NCI-H2196 (cell line): ENCODE measurements around the gene KCTD8.

Experiments
- DNase-seq: peaks from one replicate; lab custom pipeline; 2025; ENCODE audit not compliant: unreplicated experiment; lab: John Stamatoyannopoulos, UW

Gene KCTD8

DNA sequence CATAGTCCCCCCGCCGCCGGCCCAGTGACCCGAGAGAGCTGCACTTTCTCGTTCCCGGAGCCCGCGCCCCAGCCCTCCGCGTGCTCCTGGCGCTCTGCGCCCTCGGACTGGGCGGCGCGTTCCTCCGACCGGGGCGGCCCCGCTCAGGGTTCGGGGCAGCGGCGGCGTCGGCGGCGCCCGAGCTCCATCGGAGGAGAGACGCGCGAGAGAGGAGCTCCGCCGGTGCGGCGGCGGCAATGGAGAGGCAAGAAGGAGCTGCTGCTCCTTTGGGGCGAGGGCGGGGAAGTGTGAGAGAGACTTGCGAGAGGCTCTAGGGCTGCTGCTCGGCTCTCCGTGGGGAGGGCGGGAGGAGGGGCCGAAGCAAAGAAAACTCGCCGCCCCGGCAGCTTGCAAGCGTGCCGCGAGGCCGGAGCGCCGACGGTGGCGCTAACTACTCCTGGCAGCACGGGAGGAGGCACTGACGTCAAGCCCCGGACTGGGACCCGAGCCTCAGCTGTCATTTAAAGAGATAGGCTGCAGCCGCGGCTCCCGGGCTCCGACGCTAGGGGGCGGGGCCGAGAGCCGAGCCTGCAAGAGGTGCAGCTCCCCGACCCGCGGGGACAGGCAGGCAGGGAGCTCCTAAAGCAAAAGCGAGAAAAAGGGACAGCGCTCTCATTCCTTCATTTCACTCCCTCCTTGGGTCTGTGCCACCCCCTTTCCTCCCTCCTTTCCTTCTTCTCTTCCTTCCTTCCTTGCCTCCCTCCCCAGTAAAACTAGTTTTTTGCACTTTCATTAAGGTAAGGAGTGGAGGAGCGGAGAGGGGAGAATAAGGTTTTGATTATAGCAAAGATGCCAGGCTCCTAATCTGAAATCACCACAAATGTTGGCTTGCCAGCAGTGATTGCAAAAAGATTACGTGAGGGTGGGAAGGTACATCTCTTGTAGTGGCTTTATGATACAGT lies at the start of gene KCTD8:
TSS of gene KCTD8 (minus strand) at position 289 of the 941 bp plus-strand sequence.
- DNase-seq, result peak; percentile 70

DNA sequence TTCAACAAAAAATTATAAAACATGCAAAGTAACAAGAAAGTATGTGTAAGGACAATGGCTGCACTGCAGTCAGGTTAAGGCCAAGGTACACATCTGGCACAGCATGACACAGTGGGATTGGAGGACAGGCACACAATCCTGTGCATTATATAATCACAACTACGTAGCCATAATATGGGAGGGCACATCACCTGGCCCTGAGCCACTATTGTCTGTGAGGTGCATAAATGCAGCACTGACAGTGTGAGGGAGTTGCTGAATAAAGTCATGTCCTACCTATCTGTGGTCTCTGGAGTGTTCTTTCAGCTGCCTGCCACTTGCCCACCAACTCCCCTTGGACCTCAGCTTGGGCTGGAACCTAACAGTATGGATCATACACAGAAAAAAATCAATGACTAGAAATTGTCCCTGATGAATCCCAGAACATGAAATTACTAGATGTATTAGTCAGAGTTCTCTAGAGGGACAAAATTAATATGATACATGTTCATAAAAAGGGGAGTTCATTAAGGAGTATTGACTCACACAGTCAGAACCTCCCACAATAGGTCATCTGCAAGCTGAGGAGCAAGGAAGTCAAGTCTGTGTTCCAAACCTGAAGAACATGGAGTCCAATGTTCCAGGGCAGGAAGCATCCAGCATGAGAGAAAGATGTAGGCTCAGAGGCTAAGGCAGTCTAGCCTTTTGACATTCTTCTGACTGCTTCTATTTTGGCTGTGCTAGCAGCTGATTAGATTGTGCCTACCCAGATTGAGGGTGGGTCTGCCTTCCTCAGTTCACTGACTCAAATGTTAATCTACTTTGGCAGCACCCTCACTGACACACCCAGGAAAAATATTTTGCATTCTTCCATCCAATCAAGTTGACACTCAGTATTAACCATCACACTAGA lies 46.4 kb upstream of the KCTD8 start:
- no peak for DNase-seq

GRCh38 chr4:44493924-44494323 lies 45.3 kb upstream of the KCTD8 start:
- no peak for DNase-seq

- DNase-seq, result no peak
Observed at GRCh38 chr4:44487341-44487740, 38.7 kb upstream of the KCTD8 start.

- no peak for DNase-seq
Observed at GRCh38 chr4:44479731-44480130, 31.1 kb upstream of the KCTD8 start.

DNA sequence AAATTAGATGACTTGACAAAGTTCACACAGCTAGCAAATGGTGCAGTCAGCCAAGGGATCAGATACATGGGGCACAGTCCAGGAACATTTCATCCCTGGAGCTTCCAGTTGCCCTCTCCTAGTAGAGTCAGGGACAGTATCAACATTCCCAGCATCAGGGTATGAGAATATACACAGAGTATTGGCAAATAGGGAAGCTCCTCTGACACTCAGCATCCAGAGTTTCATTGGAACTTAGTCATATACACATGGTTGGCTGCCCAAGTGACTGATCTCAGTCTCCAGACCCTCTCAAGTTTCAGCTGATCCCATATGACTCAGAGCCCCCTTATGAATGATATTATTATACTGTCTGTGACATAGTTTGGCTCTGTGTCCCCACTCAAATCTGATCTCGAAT lies 13.7 kb upstream of the KCTD8 start:
- no peak for DNase-seq

DNA sequence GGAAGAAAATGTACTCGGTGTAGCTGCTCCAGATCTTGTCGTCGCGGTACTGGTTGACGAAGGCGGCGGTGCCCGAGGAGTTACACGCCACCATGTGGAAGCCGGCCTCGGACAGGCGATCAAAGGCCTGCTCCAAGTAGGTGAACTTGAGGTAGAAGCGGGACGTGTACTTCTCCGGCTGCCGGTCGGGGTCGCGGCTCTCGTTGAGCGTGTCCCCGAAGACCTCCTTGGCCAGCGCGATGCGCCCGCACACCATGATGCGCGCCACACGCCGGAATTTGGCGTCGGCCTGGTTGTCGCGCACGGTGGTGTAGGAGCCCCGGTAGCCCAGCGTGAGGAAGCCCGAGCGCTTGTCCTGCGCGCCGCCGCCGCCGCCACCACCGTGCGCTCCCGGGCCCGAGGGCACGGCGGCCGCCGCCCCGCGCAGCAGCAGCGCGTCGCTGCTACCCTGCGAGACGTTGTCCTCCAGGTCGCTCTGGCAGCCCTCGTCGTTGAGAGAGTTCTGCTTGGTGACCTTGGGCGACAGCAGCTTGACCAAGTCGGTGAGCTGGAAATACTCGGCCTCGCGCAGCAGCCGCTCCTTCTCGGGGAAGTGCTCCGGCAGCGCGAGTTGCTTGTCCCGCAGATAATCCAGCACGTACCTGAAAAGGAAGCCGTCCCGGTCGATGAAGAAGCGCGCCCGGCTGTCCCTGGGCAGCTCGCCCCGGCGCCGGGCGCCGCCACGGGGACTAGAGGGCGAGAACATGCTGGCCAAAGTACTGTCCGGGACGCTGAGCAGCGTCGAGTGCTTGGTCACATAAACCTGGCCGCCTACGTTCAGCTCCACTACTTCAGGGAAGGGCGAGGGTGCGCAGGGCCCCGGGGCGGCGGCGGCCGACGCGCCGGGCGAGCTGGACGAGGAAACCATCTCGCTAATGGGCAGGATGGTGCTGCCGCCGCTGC lies 775 bp downstream of the KCTD8 start:
- DNase-seq, result no peak

DNA sequence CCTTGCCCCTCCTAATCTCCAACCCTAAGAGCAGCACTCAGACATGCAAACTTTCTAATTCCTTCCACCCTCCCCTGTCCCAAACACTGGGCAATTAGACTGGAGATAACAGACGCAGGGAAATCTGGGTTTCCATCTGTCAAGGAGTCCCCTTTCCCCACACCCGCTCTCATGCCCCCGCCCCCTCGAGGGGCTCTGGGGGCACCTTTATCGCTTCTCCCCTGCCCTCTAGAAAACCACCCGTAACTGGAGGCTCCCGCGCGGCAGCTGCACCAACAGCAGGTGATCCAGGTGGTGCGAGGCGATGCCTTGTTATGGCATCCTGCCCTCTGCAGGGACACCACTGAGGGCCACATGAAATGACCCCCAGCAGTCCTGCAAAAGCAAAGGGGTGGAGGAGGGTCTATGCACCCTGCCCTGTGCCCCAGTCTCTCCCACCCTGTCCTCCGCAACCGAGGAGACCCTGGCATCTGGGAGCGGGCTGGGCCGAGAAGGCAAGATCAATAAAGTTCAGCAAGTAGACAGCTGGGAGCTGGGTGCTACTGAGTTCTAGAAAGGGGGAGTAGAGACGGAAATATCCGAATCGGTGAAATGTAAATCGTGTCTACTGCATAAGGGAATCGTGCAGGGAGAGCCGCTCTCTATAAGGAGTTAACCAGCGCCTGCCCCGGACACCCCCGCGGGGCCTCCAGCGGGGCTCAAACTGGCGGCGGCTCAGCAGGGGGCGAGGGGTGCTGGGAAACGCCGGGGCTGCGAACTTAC lies 1.6 kb downstream of the KCTD8 start:
- DNase-seq, result no peak

- DNase-seq, result no peak
Observed at GRCh38 chr4:44446191-44446590, 2.4 kb downstream of the KCTD8 start.

DNA sequence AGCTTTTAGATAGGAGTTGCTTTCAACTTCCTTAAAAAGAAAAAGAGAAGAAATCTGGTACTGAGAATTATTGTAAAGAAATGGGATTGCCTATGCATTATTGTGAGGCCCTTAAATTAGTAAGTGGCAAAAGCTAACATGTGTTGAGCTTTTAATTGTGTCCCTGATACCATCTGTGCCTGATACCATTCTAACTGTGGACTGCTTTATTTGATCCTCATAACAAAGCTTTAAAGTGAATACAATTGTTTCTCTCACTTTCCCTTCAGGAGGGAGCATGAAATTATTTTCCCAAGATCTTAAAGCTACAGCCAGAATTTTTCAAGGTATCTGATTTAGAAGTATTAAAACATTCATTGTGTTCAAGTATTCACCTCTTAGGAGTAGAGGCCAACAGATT lies 9.9 kb downstream of the KCTD8 start:
- no peak for DNase-seq

- DNase-seq, result no peak
Observed at GRCh38 chr4:44434247-44434646, 14.4 kb downstream of the KCTD8 start.

DNA sequence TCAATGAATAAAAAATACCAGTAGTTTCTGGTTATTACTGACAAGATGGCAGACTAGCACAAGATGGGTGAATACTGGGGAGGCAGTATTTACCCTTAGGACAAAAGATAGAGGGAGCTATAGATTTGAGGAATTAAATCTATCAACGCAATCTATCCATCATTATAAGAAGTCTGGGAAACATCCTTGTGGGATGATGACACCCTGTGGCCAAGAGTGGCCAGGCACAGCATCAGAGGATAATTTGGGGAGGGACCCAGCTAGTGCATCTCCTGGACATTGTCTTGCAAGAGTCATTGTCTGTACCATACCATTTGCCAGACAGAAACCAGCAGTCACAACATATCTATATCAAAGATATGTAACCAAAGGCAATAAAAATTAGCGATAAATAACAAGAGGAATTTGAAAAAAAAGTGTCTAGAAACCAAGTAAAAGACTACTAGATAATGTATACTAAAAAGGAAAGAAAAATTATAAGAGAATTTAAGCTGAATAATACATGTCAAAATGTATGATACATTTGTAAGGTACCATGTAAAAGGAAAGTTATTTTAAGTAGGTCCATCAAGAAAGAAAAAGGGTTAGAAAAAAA lies 22.9 kb downstream of the KCTD8 start:
- no peak for DNase-seq

DNA sequence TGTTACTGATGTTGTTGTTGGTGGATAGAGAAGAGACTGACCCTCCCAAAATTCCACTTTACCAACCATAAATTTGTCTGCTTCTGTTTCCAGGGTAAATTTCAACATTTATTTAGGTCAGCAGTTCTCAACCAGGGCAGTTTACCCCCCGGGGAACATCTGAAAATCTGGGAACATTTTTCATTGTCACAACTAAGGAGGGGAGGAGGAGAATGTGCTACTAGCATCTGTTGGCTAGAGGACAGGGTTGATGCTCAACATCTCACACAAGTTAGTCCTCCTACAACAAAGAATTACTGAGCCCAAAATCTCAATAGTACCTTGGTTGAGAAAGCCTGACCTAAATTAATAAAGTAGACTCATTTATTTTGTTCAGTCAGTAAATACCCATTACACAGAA lies 25.7 kb downstream of the KCTD8 start:
- no peak for DNase-seq

GRCh38 chr4:44421330-44422065 lies 27.1 kb downstream of the KCTD8 start:
- no peak for DNase-seq

DNA sequence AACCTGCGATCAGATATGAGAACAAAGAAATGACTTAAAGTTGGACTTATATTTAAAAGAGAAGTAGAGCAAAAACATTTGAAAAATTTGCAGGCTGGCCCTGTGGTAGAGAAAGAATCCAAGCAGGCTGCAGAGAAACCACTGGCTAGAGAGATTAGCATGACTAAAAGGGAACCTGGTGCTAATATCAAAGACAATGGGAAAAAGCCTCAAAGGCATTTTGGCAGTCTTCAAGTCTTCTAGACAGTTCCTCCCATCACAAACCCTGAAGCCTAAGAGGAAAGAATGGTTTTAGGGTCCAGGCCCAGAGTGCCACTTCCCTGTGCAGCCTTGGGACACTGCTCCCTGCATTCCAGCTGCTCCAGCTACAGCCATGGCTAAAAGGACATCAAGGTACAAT lies 33.4 kb downstream of the KCTD8 start:
- no peak for DNase-seq

DNA sequence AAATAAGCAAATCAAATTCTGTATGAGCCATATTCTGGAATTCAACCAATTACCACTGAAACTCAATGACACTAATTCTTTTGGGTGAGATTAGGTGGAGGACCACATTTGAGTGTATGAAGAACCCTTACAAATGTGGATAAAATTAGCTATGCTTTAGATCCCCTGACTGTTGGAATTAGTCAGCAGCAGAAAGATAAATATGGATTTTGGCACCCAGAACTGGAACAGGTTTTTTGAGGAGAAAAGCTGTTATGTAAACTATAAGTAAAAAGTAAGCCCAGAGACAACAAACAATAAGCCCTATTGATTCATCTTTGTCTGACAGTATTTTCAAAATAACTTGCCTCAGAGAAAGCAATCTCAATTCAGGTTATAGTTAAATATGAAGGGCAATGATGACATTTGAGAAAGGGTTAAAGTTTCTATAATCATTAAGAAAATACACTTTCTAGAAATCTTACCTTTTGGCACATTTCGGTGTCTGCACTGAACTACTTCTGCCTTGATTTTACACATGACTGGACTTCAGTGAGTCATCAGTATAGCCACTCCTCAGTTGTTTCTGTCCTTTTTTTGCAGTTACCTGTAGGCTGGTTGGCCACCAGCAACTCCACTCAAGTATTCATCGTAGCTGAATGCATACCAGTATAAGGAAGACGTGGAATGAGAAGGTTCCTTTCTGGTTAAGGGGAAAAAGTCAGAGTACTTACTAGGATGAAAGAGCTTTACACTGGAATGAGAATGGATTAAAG lies 80.0 kb downstream of the KCTD8 start:
- no peak for DNase-seq

DNA sequence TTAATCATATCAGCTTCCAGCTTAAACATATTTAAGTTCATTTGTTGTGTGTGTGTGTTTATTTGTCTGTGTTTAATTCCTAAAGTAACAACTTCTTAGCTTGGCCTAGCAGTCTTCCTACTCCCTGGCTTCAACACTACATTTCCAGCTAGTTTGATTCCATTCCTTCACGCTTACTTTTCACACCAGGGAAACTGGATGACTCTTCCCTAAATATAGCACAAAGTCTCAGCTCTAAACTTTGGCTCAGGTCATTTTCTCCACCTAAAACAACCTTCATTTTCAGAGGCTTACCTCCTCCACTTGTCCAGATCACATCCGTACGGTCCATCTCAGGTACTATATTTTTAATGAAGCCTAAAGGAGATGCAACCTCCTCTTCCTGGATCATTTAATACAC lies 94.4 kb downstream of the KCTD8 start:
- no peak for DNase-seq

- DNase-seq, result no peak
Observed at GRCh38 chr4:44351069-44351468, 97.5 kb downstream of the KCTD8 start.
